Measurements from ENCODE around the gene MARCHF6.
"Not testable (repeated sequence)": the region's sequence is repeated elsewhere in the genome, so short reads cannot be mapped to it uniquely, and the experiment has no call there.

Gene MARCHF6

GRCh38 chr5:10381803-10382202, 28.3 kb downstream of the MARCHF6 start:
- DNase-seq (ENCODE audit: low read depth in 2 of 2): no peak

DNA sequence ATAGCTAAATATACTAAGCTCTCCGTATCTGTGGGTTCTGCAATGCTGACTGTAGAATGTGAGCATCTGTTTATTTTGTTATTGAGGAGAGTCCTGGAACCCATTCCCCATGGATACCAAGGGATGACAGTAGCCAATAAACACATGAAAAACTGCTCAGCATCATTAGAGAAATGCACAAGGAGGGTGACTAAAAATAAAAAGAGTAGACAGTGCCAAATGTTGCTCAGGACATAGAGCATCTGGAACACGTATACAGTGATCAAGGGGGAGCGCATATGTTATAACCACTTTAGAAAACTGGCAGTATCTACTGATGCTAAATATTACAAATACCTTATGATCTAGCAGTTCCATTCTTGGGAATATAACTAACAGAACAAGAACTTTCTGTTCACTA, 31.0 kb downstream of the MARCHF6 start:
- DNase-seq (ENCODE audit: low read depth in 2 of 2): no peak

DNA sequence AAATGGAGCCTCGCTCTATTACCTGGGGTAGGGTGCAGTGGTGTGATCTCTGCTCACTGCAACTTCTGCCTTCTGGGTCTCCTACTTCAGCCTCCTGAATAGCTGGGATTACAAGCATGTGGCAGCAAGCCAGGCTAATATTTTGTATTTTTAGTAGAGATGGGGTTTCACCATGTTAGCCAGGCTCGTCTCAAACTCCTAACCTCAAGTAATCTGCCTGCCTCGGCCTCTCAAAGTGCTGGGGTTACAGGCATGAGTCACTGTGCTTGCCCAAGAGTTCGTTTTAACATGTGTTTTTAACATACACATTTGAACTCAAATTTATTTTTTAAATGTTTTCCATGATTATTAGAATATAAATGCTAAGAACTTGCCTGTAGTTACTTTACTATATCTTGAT, 34.2 kb downstream of the MARCHF6 start:
- no peak for DNase-seq (ENCODE audit: low read depth in 2 of 2)

- no peak for DNase-seq (ENCODE audit: low read depth in 2 of 2)
Observed at GRCh38 chr5:10391130-10391529, 37.6 kb downstream of the MARCHF6 start.

GRCh38 chr5:10392567-10393328, 39.3 kb downstream of the MARCHF6 start:
- not testable (repeated sequence) for DNase-seq (ENCODE audit: low read depth in 2 of 2)

DNA sequence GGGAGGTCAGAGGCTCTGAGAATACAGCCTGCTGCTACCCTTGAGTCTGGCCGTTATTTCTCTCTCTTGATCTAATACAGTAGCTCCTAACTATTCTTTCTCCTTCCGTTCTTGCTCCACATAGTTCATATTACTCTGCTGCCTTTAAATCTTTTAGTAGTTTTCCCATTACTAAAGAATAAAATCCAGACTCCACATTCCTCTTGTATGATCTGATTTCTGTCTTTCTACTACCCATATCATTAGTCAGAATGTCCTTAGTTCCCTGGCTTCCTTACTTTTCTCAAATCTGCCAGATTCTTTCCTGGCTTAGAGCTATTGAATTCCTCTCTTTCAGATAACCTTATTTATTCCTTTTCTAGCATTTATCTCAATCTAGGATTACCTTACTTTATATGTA, 40.0 kb downstream of the MARCHF6 start:
- no peak for DNase-seq (ENCODE audit: low read depth in 2 of 2)

DNA sequence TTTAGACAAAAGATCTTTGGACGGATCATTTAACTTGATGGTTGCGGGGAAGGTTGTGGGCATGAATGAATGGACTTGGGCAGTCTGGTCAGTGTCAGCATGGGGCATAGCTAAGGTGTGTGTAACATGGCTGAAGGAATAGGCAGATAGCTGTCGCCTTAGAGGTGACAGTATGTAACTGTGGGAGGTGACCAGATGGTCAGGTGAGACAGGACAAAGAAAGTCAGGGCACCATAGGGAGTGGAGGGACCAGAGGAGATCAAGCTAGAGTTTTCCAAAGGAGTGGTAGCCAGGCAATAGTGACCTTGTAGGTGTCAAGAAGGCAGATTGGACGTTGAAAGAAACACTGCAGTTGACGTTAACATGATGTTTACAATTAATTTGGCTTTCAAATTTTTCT, 43.1 kb downstream of the MARCHF6 start:
- no peak for DNase-seq (ENCODE audit: low read depth in 2 of 2)

DNA sequence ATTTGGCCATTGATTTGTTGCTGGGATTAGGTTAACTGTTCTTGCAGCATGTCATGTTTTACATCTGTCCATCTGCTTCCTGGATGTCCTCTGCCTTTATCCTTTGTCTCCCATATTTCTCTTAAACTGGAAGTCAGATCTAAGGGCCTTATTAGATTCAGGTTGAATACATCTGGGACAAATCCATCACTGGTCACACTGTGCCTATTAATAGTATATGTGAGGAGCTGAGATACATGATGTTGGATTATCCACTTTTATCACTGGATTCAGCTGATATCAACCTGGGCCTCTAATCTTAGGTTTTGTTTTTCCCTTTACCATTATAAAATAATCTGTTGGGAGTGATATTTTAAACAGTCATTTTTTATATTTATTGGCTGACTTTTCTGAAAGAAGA, 46.3 kb downstream of the MARCHF6 start:
- DNase-seq (ENCODE audit: low read depth in 2 of 2): no peak

DNA sequence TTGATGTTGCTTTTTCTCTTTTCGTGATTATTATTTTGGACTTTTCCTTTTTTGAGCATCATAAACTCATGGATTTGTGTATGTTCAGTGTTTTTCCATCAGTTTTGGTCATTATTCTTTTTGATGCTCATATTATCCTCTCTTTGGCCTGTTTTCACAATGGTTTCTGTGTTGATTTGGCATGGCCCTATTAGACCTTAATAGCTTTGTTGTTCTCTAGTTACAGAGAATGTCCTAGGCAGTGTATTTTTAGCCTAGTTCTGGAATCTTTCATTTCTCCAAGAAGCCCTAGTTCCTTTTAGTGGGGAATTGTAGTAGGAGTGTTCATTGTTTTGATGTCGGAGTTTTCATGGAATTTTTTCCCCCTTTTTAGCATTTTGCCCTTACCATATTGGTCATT, 46.9 kb downstream of the MARCHF6 start:
- DNase-seq (ENCODE audit: low read depth in 2 of 2): no peak

GRCh38 chr5:10400831-10401230, 47.3 kb downstream of the MARCHF6 start:
- DNase-seq (ENCODE audit: low read depth in 2 of 2): no peak

- no peak for DNase-seq (ENCODE audit: low read depth in 2 of 2)
Observed at GRCh38 chr5:10401498-10401897, 48.0 kb downstream of the MARCHF6 start.
